Astrocyte of the spinal cord (primary cell): ENCODE results near the gene HEXA.

ENCODE experiments used
- DNase-seq: peaks from one replicate; pipeline ENCODE4 v3.0.0; 2011; ENCODE audit warnings: low read depth, low spot score
- H3K4me3 ChIP-seq: 2 replicates; pipeline ENCODE4 v1.5.1; 2011; ENCODE audit warnings: low read depth, mild to moderate bottlenecking, low read length, moderate library complexity
- in situ Hi-C: cut with HindIII; loops from 2 replicates; pipeline ENCODE4 v1.10.0; 2017; ENCODE audit warnings: low sequenced_read_pairs
- TF ChIP-seq, protein P1 (sequence below): IDR thresholded peaks from 2 replicates; pipeline ENCODE4 v1.5.1; 2012; ENCODE audit warnings: low read depth, mild to moderate bottlenecking, low read length, inconsistent platforms

The HEXA gene

DNA sequence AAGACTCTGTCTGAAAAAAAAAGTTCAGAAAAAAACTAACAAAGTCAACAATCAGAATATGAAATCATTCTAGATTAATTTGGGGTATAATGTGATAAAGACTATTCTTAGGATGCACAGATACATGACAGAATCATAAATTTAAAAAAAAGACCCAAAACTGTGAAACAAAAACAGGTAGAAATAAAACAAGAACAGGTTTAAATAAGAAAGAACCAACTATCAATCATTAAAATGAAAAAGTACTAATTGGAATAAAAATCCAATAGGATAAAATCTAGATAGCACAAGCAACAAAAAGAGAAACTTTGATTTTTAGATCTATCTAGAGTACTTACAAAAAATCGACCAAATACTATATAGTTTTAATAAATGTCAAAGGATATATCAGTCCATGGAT lies 35.7 kb upstream of the HEXA start:
- no peak for DNase-seq
- in situ Hi-C loops, result no loop called here
- TF ChIP-seq, protein P1, sequence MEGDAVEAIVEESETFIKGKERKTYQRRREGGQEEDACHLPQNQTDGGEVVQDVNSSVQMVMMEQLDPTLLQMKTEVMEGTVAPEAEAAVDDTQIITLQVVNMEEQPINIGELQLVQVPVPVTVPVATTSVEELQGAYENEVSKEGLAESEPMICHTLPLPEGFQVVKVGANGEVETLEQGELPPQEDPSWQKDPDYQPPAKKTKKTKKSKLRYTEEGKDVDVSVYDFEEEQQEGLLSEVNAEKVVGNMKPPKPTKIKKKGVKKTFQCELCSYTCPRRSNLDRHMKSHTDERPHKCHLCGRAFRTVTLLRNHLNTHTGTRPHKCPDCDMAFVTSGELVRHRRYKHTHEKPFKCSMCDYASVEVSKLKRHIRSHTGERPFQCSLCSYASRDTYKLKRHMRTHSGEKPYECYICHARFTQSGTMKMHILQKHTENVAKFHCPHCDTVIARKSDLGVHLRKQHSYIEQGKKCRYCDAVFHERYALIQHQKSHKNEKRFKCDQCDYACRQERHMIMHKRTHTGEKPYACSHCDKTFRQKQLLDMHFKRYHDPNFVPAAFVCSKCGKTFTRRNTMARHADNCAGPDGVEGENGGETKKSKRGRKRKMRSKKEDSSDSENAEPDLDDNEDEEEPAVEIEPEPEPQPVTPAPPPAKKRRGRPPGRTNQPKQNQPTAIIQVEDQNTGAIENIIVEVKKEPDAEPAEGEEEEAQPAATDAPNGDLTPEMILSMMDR, result no peak
- H3K4me3 ChIP-seq, result no peak overlapping the region

DNA sequence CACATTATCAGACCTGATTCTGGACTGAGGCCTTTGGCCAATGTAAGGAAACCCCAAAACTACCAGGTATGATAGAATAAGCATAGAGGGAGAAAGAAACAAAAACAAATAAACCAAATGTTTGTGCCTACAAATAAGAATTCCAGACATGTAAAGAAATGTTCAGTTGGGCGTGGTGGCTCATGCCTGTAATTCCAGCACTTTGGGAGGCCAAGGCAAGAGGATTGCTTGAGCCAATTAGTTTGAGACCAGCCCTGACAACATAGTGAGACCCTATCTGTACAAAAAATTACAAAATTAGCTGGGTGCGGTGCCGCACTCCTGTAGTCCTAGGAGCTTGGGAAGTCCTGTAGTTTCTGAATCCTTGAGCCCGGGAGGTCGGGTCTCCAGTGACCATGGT lies 35.3 kb upstream of the HEXA start:
- H3K4me3 ChIP-seq, result no peak overlapping the region
- DNase-seq, result no peak
- TF ChIP-seq, protein P1, result no peak
- in situ Hi-C loops, result no loop called here

DNA sequence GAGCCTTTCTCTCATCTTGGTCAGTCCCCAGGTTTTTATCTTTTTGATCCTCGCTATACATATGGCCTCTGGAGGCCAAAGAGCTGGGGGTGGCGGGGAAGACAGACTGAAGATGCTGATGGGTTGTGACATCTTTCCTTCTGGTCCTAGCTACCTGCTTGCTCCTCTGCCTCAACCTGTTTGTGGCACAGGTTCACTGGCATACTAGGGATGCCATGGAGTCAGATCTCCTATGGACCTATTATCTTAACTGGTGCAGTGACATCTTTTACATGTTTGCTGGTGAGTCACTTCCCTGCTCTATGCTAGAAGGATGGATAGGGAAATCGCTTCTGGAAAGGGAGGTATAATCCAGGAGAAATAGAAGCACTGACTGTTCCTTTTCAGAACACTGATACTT lies 31.1 kb upstream of the HEXA start:
- H3K4me3 ChIP-seq, result no peak overlapping the region
- TF ChIP-seq, protein P1, result no peak
- no peak for DNase-seq
- in situ Hi-C loops, result no loop called here

DNA sequence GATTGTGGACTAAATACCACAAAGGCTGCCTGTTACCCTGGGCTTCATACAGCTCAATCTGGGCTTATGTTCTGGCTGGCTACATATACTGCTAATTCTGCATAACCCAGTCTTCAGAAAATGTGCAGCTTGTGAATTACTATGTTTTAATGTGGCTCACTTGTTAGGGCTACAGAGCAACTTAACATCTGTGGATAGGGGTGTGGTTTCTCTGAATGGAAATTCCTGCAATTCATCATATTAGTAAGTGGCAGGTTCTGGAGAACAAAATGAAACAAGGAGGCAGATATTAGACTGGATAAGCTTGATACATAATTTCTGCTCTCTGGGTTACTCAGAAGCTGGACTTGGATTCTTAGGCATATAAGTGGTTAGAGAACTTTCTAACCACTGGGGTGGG lies 29.0 kb upstream of the HEXA start:
- no peak for DNase-seq
- TF ChIP-seq, protein P1, result no peak
- in situ Hi-C loops, result no loop called here
- no peak overlapping the region for H3K4me3 ChIP-seq

DNA sequence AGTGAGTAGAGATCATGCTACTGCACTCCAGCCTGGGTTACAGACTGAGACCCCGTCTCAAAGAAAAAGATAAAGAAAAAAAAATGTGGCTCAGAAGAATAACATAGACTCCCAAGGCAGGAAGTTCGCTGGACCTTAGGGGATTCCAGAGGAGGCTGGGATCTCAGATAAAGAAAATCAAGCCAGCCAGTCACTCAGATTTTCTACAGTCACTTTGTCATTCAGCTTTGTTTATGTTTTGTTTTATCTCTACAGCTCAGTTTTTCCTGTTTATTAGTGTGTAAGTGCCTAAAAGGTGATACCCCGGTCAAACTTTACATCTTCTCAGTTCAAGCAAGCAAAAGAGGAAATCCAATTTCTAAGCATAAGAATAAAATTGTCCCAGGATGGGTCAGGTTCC lies 28.5 kb upstream of the HEXA start:
- H3K4me3 ChIP-seq, result no peak overlapping the region
- TF ChIP-seq, protein P1, result no peak
- in situ Hi-C loops, result no loop called here
- no peak for DNase-seq

DNA sequence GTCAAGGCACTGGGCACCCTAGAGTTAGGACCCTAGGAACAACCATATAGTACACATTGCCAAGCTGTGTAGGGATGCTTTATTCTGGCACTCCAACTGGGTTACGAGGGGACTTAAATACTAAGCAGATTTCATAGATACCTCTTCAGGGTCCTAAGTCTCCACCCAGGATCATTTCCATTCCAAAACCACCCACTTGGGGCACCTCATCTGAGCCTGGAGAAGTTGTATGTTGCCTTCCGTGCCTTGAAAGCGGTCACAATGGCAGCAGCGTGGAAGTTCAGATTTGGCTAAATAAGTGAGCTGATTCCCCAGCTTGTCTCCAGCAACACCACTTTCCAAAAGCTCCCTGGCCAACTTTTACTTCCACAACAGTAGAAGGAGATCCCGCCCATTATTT lies 26.9 kb upstream of the HEXA start:
- TF ChIP-seq, protein P1, result no peak
- in situ Hi-C loops, result no loop called here
- no peak overlapping the region for H3K4me3 ChIP-seq
- no peak for DNase-seq

DNA sequence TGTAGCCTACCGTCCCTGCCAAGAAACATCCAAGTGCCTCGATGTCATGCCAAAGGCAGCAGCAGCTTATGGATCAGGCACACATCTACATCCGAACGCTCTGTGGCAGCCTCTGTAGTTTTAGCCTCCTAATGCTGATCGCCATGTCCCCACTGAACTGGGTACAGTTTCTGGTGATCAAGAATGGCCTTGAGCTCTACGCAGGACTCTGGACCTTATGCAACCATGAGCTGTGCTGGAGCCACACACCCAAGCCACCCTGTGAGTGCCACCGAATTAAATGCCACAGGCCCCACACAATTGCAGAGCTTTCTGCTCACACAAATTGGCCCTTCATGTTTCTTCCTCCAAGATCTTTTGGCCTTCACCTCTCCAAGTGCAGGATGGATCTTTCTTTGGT lies 22.8 kb upstream of the HEXA start:
- in situ Hi-C loops, result no loop called here
- no peak for DNase-seq
- no peak overlapping the region for H3K4me3 ChIP-seq
- TF ChIP-seq, protein P1, result no peak
